CD4-positive, CD25-positive, alpha-beta regulatory T cell (primary cell): Measurements from ENCODE around the gene MYO3B. TPM values are rescaled to one million over a fixed set of nuclear protein-coding genes. Genes with fewer than 3 reads are reported as not detected.
"Not testable (repeated sequence)": the region's sequence is repeated elsewhere in the genome, so short reads cannot be mapped to it uniquely, and the experiment has no call there.

Experiments
- ATAC-seq, 2 donors: fragments of 150-1000 bp; cut with Tn5 transposase; one replicate each; pipeline ENCODE4 v1.10.0; 2021; ENCODE audit warnings: low read depth in 2 of 2, moderate number of reproducible peaks in 2 of 2, moderate library complexity in 1 of 2
- DNase-seq, 3 donors: peaks; one replicate each; pipeline versions ENCODE4 v3.0.0 to v3.0.0-alpha.2; 2012 to 2022; ENCODE audit warnings: mixed read lengths in 1 of 3
- H3K27ac ChIP-seq: one replicate; pipeline ENCODE4 v1.7.0; 2013; ENCODE audit warnings: mild to moderate bottlenecking, low read length; ENCODE audit not compliant: insufficient read depth, poor library complexity, severe bottlenecking
- H3K27me3 ChIP-seq: one replicate; pipeline ENCODE4 v1.7.0; 2013; ENCODE audit warnings: low read length; ENCODE audit not compliant: control insufficient read depth, insufficient read depth
- H3K36me3 ChIP-seq: one replicate; pipeline ENCODE4 v1.7.0; 2013; ENCODE audit warnings: mild to moderate bottlenecking, low read length, moderate library complexity; ENCODE audit not compliant: control insufficient read depth, insufficient read depth
- H3K4me1 ChIP-seq: 2 replicates; pipeline ENCODE4 v1.7.0; 2013; ENCODE audit warnings: mild to moderate bottlenecking, low read length; ENCODE audit not compliant: insufficient read depth, control insufficient read depth, poor library complexity, severe bottlenecking
- H3K4me3 ChIP-seq: one replicate; pipeline ENCODE4 v1.7.0; 2013; ENCODE audit warnings: low read depth, mild to moderate bottlenecking, low read length, moderate library complexity
- H3K9me3 ChIP-seq, 2 experiments: 1 replicate in 1 of 2; 2 replicates in 1 of 2; pipeline ENCODE4 v1.7.0; 2013; ENCODE audit warnings: low read length in 2 of 2, mild to moderate bottlenecking in 1 of 2, moderate library complexity in 1 of 2; ENCODE audit not compliant: control insufficient read depth in 2 of 2
- H3K27ac Mint-ChIP-seq, 3 donors: one replicate each; pipeline ENCODE4 v1.8.0; 2020 to 2022; ENCODE audit warnings: mild to moderate bottlenecking in 3 of 3, mixed read lengths in 3 of 3, moderate library complexity in 2 of 3
- H3K27me3 Mint-ChIP-seq: one replicate; pipeline ENCODE4 v1.8.0; 2022; ENCODE audit warnings: mild to moderate bottlenecking, mixed read lengths
- H3K36me3 Mint-ChIP-seq: one replicate; pipeline ENCODE4 v1.8.0; 2020; ENCODE audit warnings: mixed read lengths
- H3K4me1 Mint-ChIP-seq, 4 donors: one replicate each; pipeline ENCODE4 v1.8.0; 2020 to 2022; ENCODE audit warnings: mixed read lengths in 4 of 4, mild to moderate bottlenecking in 1 of 4
- H3K4me3 Mint-ChIP-seq, 4 donors: one replicate each; pipeline ENCODE4 v1.8.0; 2020 to 2022; ENCODE audit warnings: mild to moderate bottlenecking in 4 of 4, mixed read lengths in 4 of 4, moderate library complexity in 3 of 4
- H3K9me3 Mint-ChIP-seq, 7 donors: one replicate each; pipeline ENCODE4 v1.8.0; 2020 to 2022; ENCODE audit warnings: mixed read lengths in 7 of 7, mild to moderate bottlenecking in 3 of 7, moderate library complexity in 2 of 7
- polyA plus RNA-seq, 4 donors: library from polyadenylated mRNA; unstranded; fragments of 300-500 nt; fragmentation: Illumina TruSeq; gene quantifications; one replicate each; pipeline ENCODE4 v1.2.3, GENCODE V29; 2021
- total RNA-seq: library from RNA; stranded (reverse); gene quantifications from one replicate; pipeline ENCODE4 v1.2.3, GENCODE V29; 2022

MYO3B gene
- total and polyA plus RNA-seq, 5 donors from 2014 or later, result not detected

DNA sequence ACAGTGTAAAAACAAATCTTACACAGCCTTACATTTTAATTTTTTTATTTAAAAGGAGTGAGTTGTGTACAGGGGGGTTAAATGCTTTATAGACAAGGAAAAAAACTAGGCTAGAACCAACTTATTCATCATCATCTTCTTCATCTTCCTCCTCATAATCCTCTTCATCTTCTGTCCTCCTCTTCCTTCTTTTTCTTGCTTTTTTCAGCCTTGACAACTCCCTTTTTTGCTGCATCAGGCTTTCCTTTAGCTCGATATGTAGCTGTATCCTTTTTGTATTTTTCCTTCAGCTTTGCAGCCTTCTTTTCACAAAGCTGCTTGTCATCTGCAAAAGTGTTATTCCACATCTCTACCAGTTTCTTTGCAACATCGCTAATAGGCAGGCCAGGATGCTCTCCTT, 423.5 kb downstream of the MYO3B start:
- Histone ChIP-seq H3K4me1 (no peaks in the 10 kb centered on the region), H3K36me3 (no peaks in the 10 kb centered on the region), H3K9me3 (no peaks in the 10 kb centered on the region), H3K27me3 (peaks cover 2% of the 10 kb centered on the region), H3K4me3 (no peak overlapping the region), H3K27ac (no peak overlapping the region)
- ATAC-seq (no peak), DNase-seq (no peak)
- Mint-ChIP-seq H3K27ac (no peak overlapping the region), H3K9me3 (no peaks in the 10 kb centered on the region), H3K4me3 (no peak overlapping the region), H3K27me3 (peaks cover 5% of the 10 kb centered on the region), H3K4me1 (no peaks in the 10 kb centered on the region), H3K36me3 (no peaks in the 10 kb centered on the region)

DNA sequence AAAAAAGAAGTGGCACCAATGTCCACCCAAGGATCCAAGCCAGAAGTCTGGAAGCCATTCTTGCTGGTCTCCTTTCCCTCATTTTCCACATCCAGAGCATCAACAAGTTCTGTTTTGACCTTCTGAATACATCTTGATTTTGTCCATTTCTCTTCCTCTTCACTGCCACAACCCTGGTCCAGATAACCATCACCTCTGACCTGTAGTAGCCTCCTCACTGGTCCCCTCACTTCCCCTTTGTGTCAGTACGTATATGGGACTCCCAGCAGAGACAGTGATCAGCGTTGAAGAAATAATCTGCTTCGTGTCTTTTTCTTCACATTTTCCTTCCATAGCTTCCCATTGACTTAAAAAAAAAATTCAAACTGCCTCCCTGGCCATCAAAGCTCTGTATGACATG, 427.9 kb downstream of the MYO3B start:
- H3K9me3 Mint-ChIP-seq, result no peaks in the 10 kb centered on the region
- H3K27ac ChIP-seq, result no peak overlapping the region
- no peak overlapping the region for H3K27ac Mint-ChIP-seq
- no peaks in the 10 kb centered on the region for H3K9me3 ChIP-seq
- no peaks in the 10 kb centered on the region for H3K36me3 Mint-ChIP-seq
- no peak overlapping the region for H3K4me3 ChIP-seq
- no peak overlapping the region for H3K4me3 Mint-ChIP-seq
- DNase-seq, result no peak
- H3K4me1 ChIP-seq, result no peaks in the 10 kb centered on the region
- no peak for ATAC-seq
- H3K27me3 ChIP-seq, result no peaks in the 10 kb centered on the region
- peaks cover 5% of the 10 kb centered on the region for H3K27me3 Mint-ChIP-seq
- no peaks in the 10 kb centered on the region for H3K36me3 ChIP-seq
- no peaks in the 10 kb centered on the region for H3K4me1 Mint-ChIP-seq

DNA sequence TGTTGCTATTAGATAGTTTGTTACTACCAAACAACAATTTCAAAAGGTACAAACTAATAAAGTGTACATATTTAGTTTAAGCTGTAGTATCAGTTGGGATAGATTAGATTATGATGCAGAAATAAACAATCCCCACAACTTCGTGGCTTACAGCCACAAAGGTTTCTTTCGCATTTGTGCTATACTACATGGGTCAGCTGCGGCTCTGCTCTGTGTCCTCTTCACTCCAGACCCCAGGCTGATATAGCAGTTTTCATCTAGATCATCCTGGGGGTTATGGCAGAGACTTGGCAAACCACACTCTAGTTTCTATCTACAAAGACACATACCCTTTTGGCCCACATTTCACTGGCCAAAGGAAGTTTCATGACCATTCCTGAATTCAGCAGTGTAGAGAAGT, 429.2 kb downstream of the MYO3B start:
- ATAC-seq (no peak), DNase-seq (no peak)
- H3K27me3 ChIP-seq, result no peaks in the 10 kb centered on the region
- Mint-ChIP-seq H3K27ac (no peak overlapping the region), H3K9me3 (no peaks in the 10 kb centered on the region), H3K27me3 (peaks cover 5% of the 10 kb centered on the region), H3K4me1 (no peaks in the 10 kb centered on the region), H3K4me3 (no peak overlapping the region), H3K36me3 (no peaks in the 10 kb centered on the region)
- H3K9me3 ChIP-seq, result no peaks in the 10 kb centered on the region
- H3K27ac ChIP-seq, result no peak overlapping the region
- no peaks in the 10 kb centered on the region for H3K4me1 ChIP-seq
- H3K36me3 ChIP-seq, result no peaks in the 10 kb centered on the region
- H3K4me3 ChIP-seq, result no peak overlapping the region

DNA sequence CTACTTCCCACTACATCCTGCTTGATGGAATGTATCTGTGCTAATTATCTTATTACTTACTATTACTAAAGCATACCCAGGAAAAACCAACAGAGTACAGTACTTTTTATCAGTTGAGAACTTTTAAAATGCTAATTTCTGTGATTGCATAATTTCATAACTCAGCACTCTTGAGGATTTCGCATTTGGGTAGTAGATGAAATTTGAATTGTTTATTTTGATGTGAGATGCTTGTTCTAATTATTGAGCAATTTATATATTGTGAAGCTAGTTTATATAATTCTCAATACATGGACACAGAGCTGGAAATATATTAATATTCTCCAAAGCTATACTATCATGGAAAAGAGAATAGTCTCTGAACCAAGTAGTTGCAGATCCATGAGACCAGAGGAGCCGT, 432.7 kb downstream of the MYO3B start:
- H3K36me3 ChIP-seq, result no peaks in the 10 kb centered on the region

DNA sequence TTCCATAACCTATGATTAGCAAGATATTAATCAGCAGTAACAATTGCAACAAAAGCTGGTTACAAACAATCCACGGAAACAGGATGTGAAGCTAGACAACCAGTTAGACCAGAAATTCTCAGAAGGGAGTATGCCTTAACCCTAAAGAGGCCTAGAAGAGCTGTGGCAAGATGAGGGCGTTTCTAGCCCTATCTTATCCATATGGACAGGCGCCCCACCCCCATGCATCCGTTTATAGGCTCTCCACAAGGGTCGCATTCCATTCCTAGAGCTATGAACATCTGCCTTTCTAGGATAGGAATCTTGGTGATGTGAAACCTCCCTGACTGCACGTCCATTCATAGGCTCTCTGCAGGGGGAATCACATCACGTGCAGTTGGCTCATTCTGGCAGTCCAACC, 441.0 kb downstream of the MYO3B start:
- not testable (repeated sequence) for H3K27ac Mint-ChIP-seq, H3K4me3 ChIP-seq, H3K36me3 Mint-ChIP-seq, ATAC-seq, H3K4me1 ChIP-seq, H3K27me3 ChIP-seq, H3K4me3 Mint-ChIP-seq, H3K4me1 Mint-ChIP-seq, H3K36me3 ChIP-seq, H3K9me3 ChIP-seq, DNase-seq, H3K27me3 Mint-ChIP-seq, H3K27ac ChIP-seq
- peaks cover 0 to 15% (median 6%) of the 10 kb centered on the region in 7 donors for H3K9me3 Mint-ChIP-seq

More for the DNA sequence above, 432.7 kb downstream of the MYO3B start:
- Histone ChIP-seq H3K4me1 (no peaks in the 10 kb centered on the region), H3K4me3 (no peak overlapping the region), H3K27me3 (no peaks in the 10 kb centered on the region), H3K27ac (no peak overlapping the region), H3K9me3 (no peaks in the 10 kb centered on the region)
- ATAC-seq, result no peak
- DNase-seq, result no peak
- no peak overlapping the region for H3K27ac Mint-ChIP-seq
- no peaks in the 10 kb centered on the region for H3K4me1 Mint-ChIP-seq
- peaks cover 0 to 2% (median 0%) of the 10 kb centered on the region in 7 donors for H3K9me3 Mint-ChIP-seq
- no peak overlapping the region for H3K4me3 Mint-ChIP-seq
- no peaks in the 10 kb centered on the region for H3K36me3 Mint-ChIP-seq
- H3K27me3 Mint-ChIP-seq, result no peaks in the 10 kb centered on the region

DNA sequence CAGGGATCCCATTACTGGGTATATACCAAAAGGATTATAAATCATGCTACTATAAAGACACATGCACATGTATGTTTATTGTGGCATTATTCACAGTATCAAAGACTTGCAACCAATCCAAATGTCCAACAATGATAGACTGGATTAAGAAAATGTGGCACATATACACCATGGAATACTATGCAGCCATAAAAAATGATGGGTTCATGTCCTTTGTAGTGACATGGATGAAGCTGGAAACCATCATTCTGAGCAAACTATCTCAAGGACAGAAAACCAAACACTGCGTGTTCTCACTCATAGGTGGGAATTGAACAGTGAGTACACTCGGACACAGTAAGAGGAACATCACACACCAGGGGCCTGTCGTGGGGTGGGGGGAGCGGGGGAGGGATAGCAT, 457.1 kb downstream of the MYO3B start:
- H3K36me3 ChIP-seq, H3K4me3 Mint-ChIP-seq, H3K4me1 Mint-ChIP-seq, H3K9me3 ChIP-seq, H3K27ac ChIP-seq, H3K27me3 ChIP-seq, DNase-seq, H3K4me1 ChIP-seq, H3K9me3 Mint-ChIP-seq, H3K27me3 Mint-ChIP-seq, ATAC-seq, H3K36me3 Mint-ChIP-seq, H3K4me3 ChIP-seq, H3K27ac Mint-ChIP-seq: not testable (repeated sequence)

DNA sequence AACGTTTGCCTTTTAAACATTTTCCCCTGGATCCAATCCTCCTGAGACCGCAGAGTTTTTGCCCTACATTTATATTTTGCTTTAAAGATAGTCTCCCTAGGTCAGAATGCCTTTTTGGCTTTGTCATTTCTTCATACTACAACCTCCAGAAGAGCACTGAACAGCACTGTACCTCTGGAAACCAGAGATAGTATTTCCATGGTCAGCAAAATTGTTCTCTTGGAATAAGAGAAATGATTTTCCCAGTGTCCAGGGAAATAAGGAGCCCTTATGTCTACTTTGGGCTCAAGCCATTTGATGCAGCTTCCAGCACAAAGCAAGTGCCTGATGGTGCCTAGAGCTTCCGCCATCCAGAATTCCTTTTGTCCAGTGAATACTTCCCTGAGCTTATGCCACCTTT, 461.7 kb downstream of the MYO3B start:
- no peaks in the 10 kb centered on the region for H3K36me3 Mint-ChIP-seq
- Histone ChIP-seq H3K4me1 (no peaks in the 10 kb centered on the region), H3K36me3 (no peaks in the 10 kb centered on the region), H3K27me3 (peaks cover 2% of the 10 kb centered on the region), H3K27ac (no peak overlapping the region), H3K4me3 (no peak overlapping the region), H3K9me3 (no peaks in the 10 kb centered on the region)
- DNase-seq (no peak), ATAC-seq (no peak)
- H3K4me3 Mint-ChIP-seq, result no peak overlapping the region
- H3K27me3 Mint-ChIP-seq, result peaks cover 10% of the 10 kb centered on the region
- no peaks in the 10 kb centered on the region for H3K4me1 Mint-ChIP-seq
- H3K9me3 Mint-ChIP-seq, result peaks cover 0 to 1% (median 0%) of the 10 kb centered on the region in 7 donors
- no peak overlapping the region for H3K27ac Mint-ChIP-seq

DNA sequence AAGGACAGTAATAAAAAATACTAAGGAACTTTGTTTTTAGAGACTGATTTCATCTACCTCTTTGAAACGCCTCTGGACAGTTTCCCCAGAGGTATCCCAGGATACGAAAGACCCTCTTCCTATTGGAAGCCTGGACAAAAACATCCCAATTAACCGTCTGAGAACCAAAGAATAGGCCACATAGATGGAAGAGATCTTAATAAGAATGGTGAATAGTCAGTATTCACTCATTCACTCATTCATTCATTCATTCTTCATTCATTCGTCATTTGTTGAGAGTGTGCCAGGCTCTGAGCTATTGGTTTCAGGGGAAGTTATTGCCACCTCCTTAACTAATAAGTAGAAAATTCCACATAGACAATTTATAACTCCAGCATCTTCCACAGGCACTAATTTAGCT, 464.0 kb downstream of the MYO3B start:
- Histone ChIP-seq H3K27me3 (peaks cover 2% of the 10 kb centered on the region), H3K4me3 (no peak overlapping the region), H3K36me3 (no peaks in the 10 kb centered on the region), H3K9me3 (no peaks in the 10 kb centered on the region), H3K4me1 (no peaks in the 10 kb centered on the region), H3K27ac (no peak overlapping the region)
- H3K4me3 Mint-ChIP-seq, result no peak overlapping the region
- H3K36me3 Mint-ChIP-seq, result no peaks in the 10 kb centered on the region
- H3K27ac Mint-ChIP-seq, result no peak overlapping the region
- no peak for ATAC-seq
- H3K9me3 Mint-ChIP-seq, result peaks cover 0 to 1% (median 0%) of the 10 kb centered on the region in 7 donors
- DNase-seq, result no peak
- H3K4me1 Mint-ChIP-seq, result no peaks in the 10 kb centered on the region
- peaks cover 10% of the 10 kb centered on the region for H3K27me3 Mint-ChIP-seq
